WTC11 (cell line): ENCODE measurements around the gene SYT15. TPM values are rescaled to one million over a fixed set of nuclear protein-coding genes. Genes with fewer than 3 reads are reported as not detected.

Experiments used
- ATAC-seq: fragments of 200-7000 bp; cut with Tn5 transposase; 2 replicates; pipeline ENCODE4 v1.10.0; 2021; ENCODE audit warnings: mild to moderate bottlenecking, moderate library complexity
- CTCF ChIA-PET: fragments of 300-600 bp; sonication (Branson Sonifier 250); formaldehyde crosslinking; loops from one replicate; lab custom pipeline; 2021; ENCODE audit warnings: antibody characterized with exemption; lab: Charles Lee
- POLR2A ChIA-PET: fragments of 350-600 bp; sonication (Branson Sonifier 250); formaldehyde crosslinking; loops from one replicate; lab custom pipeline; 2021; ENCODE audit warnings: antibody characterized with exemption; lab: Charles Lee
- DNase-seq: peaks from one replicate; pipeline ENCODE4 v3.0.0; 2021; ENCODE audit warnings: low spot score
- H3K27ac Mint-ChIP-seq: 2 replicates; pipeline ENCODE4 v1.8.0; 2021; ENCODE audit warnings: mixed read lengths
- H3K27me3 Mint-ChIP-seq: 2 replicates; pipeline ENCODE4 v1.8.0; 2021; ENCODE audit warnings: low read depth, mild to moderate bottlenecking, moderate library complexity, mixed read lengths
- H3K36me3 Mint-ChIP-seq: 2 replicates; pipeline ENCODE4 v1.8.0; 2021; ENCODE audit warnings: mixed read lengths
- H3K4me1 Mint-ChIP-seq: 2 replicates; pipeline ENCODE4 v1.8.0; 2022; ENCODE audit warnings: mixed read lengths
- H3K4me3 Mint-ChIP-seq: 2 replicates; pipeline ENCODE4 v1.8.0; 2021; ENCODE audit warnings: mild to moderate bottlenecking, moderate library complexity, mixed read lengths
- H3K9me3 Mint-ChIP-seq: 2 replicates; pipeline ENCODE4 v1.8.0; 2021; ENCODE audit warnings: mixed read lengths
- ATF1 ChIP-seq: sonication (generic); formaldehyde crosslinking; IDR thresholded peaks from 2 replicates; pipeline ENCODE4 v1.8.1; 2023; ENCODE audit warnings: mild to moderate bottlenecking, moderate library complexity, missing genetic modification reagents
- FOXP1 ChIP-seq: sonication (generic); formaldehyde crosslinking; IDR thresholded peaks from 2 replicates; pipeline ENCODE4 v1.8.0; 2022; ENCODE audit warnings: missing genetic modification reagents, mild to moderate bottlenecking, moderate library complexity, borderline replicate concordance
- MYBL2 ChIP-seq: sonication (generic); formaldehyde crosslinking; IDR thresholded peaks from 2 replicates; pipeline ENCODE4 v1.8.1; 2023; ENCODE audit warnings: mild to moderate bottlenecking, moderate library complexity, missing genetic modification reagents
- NR1H2 ChIP-seq: sonication (generic); formaldehyde crosslinking; IDR thresholded peaks from 2 replicates; pipeline ENCODE4 v1.9.0; 2021; ENCODE audit warnings: mild to moderate bottlenecking, moderate library complexity, missing genetic modification reagents
- total RNA-seq: library from RNA; stranded (reverse); gene quantifications from 3 replicates; pipeline ENCODE4 v1.2.3, GENCODE V29; 2021
- TF ChIP-seq, protein P1 (sequence below): sonication (generic); formaldehyde crosslinking; conservative IDR thresholded peaks from 2 replicates; pipeline ENCODE4 v1.8.1; 2022; ENCODE audit warnings: mild to moderate bottlenecking, missing genetic modification reagents
- TF ChIP-seq, protein P2 (sequence below): sonication (generic); formaldehyde crosslinking; IDR thresholded peaks from 2 replicates; pipeline ENCODE4 v1.8.1; 2023; ENCODE audit warnings: mild to moderate bottlenecking, missing genetic modification reagents, moderate library complexity
- TF ChIP-seq, protein P3 (sequence below): sonication (generic); formaldehyde crosslinking; IDR thresholded peaks from 2 replicates; pipeline ENCODE4 v1.8.0; 2022; ENCODE audit warnings: mild to moderate bottlenecking, missing genetic modification reagents
- TF ChIP-seq, protein P4 (sequence below): sonication (generic); formaldehyde crosslinking; IDR thresholded peaks from 2 replicates; pipeline ENCODE4 v1.8.0; 2022; ENCODE audit warnings: missing genetic modification reagents
- TF ChIP-seq, protein P5 (sequence below): fragments of 250-450 bp; sonication (Bioruptor Pico); IDR thresholded peaks from 2 replicates; pipeline ENCODE4 v1.9.0; 2021; ENCODE audit warnings: mild to moderate bottlenecking
- TF ChIP-seq, protein P6 (sequence below): sonication (generic); formaldehyde crosslinking; IDR thresholded peaks from 2 replicates; pipeline ENCODE4 v1.8.1; 2023; ENCODE audit warnings: mild to moderate bottlenecking, missing genetic modification reagents, borderline replicate concordance

Gene SYT15
- total RNA-seq, 1 experiment from 2014 or later, result 1.5 TPM

DNA sequence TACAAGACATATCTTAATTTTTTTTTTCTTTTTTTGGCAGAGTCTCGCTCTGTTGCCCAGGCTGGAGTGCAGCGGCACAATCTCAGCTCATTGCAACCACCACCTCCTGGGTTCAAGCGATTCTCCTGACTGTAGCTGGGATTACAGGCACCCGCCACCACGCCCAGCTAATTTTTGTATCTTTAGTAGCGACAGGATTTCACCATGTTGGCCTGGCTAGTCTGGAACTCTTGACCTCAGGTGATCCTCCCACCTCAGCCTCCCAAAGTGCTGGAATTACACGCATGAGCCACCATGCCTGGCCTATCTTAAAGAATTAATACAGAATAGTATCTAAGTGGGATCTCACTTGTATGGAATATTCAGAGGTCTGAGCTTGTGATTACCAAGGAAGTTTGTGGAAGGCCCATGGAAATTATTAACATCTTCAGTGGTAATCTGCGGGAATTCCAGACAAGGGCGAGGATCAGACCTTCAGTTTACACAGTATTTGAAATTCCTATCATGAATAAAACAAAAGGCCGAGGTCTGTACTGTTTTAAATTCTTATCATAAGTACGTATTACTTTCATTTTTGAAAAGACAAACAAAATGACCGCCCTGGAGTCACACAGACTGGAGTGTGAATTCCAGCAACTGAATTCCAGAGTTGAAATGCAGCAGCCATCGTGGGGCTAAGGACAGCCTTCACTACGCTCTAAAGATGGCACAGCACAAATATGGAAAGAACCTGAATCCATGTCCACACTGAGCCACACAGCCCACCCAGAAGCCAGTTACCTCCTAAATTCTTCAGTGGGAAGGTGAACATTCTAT lies 39.1 kb upstream of the SYT15 start:
- POLR2A ChIA-PET, result interaction anchor here (1.3 kb wide), 1 partner anchor 8 kb away, joined by 3 read pairs; no protein-coding TSS in a partner anchor
- no peaks in the 10 kb centered on the region for H3K36me3 Mint-ChIP-seq

More for the DNA sequence above, 39.1 kb upstream of the SYT15 start:
- ATAC-seq, result no peak
- Mint-ChIP-seq H3K9me3 (no peaks in the 10 kb centered on the region), H3K27me3 (peaks cover 9% of the 10 kb centered on the region), H3K4me1 (peaks cover 33% of the 10 kb centered on the region), H3K27ac (no peak overlapping the region), H3K4me3 (peak overlapping the region; percentile 61)
- CTCF ChIA-PET, result interaction anchor here (1.2 to 4.7 kb wide), 3 partner anchors 12 to 312 kb away, joined by 4 to 18 read pairs (median 7); no protein-coding TSS in a partner anchor
- TF ChIP-seq, protein P1, sequence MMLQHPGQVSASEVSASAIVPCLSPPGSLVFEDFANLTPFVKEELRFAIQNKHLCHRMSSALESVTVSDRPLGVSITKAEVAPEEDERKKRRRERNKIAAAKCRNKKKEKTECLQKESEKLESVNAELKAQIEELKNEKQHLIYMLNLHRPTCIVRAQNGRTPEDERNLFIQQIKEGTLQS (CRISPR knock-in tag), result no peak
- no peak for TF ChIP-seq NR1H2
- TF ChIP-seq, protein P2, sequence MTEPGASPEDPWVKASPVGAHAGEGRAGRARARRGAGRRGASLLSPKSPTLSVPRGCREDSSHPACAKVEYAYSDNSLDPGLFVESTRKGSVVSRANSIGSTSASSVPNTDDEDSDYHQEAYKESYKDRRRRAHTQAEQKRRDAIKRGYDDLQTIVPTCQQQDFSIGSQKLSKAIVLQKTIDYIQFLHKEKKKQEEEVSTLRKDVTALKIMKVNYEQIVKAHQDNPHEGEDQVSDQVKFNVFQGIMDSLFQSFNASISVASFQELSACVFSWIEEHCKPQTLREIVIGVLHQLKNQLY, result no peak
- no peak for TF ChIP-seq FOXP1 (CRISPR knock-in tag)
- TF ChIP-seq, protein P3, sequence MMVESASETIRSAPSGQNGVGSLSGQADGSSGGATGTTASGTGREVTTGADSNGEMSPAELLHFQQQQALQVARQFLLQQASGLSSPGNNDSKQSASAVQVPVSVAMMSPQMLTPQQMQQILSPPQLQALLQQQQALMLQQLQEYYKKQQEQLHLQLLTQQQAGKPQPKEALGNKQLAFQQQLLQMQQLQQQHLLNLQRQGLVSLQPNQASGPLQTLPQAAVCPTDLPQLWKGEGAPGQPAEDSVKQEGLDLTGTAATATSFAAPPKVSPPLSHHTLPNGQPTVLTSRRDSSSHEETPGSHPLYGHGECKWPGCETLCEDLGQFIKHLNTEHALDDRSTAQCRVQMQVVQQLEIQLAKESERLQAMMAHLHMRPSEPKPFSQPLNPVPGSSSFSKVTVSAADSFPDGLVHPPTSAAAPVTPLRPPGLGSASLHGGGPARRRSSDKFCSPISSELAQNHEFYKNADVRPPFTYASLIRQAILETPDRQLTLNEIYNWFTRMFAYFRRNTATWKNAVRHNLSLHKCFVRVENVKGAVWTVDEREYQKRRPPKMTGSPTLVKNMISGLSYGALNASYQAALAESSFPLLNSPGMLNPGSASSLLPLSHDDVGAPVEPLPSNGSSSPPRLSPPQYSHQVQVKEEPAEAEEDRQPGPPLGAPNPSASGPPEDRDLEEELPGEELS (CRISPR knock-in tag), result no peak
- TF ChIP-seq, protein P4, sequence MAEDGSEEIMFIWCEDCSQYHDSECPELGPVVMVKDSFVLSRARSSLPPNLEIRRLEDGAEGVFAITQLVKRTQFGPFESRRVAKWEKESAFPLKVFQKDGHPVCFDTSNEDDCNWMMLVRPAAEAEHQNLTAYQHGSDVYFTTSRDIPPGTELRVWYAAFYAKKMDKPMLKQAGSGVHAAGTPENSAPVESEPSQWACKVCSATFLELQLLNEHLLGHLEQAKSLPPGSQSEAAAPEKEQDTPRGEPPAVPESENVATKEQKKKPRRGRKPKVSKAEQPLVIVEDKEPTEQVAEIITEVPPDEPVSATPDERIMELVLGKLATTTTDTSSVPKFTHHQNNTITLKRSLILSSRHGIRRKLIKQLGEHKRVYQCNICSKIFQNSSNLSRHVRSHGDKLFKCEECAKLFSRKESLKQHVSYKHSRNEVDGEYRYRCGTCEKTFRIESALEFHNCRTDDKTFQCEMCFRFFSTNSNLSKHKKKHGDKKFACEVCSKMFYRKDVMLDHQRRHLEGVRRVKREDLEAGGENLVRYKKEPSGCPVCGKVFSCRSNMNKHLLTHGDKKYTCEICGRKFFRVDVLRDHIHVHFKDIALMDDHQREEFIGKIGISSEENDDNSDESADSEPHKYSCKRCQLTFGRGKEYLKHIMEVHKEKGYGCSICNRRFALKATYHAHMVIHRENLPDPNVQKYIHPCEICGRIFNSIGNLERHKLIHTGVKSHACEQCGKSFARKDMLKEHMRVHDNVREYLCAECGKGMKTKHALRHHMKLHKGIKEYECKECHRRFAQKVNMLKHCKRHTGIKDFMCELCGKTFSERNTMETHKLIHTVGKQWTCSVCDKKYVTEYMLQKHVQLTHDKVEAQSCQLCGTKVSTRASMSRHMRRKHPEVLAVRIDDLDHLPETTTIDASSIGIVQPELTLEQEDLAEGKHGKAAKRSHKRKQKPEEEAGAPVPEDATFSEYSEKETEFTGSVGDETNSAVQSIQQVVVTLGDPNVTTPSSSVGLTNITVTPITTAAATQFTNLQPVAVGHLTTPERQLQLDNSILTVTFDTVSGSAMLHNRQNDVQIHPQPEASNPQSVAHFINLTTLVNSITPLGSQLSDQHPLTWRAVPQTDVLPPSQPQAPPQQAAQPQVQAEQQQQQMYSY (CRISPR knock-in tag), result no peak
- TF ChIP-seq MYBL2 (CRISPR knock-in tag), result no peak
- no peak for TF ChIP-seq ATF1 (CRISPR knock-in tag)
- TF ChIP-seq, protein P5, sequence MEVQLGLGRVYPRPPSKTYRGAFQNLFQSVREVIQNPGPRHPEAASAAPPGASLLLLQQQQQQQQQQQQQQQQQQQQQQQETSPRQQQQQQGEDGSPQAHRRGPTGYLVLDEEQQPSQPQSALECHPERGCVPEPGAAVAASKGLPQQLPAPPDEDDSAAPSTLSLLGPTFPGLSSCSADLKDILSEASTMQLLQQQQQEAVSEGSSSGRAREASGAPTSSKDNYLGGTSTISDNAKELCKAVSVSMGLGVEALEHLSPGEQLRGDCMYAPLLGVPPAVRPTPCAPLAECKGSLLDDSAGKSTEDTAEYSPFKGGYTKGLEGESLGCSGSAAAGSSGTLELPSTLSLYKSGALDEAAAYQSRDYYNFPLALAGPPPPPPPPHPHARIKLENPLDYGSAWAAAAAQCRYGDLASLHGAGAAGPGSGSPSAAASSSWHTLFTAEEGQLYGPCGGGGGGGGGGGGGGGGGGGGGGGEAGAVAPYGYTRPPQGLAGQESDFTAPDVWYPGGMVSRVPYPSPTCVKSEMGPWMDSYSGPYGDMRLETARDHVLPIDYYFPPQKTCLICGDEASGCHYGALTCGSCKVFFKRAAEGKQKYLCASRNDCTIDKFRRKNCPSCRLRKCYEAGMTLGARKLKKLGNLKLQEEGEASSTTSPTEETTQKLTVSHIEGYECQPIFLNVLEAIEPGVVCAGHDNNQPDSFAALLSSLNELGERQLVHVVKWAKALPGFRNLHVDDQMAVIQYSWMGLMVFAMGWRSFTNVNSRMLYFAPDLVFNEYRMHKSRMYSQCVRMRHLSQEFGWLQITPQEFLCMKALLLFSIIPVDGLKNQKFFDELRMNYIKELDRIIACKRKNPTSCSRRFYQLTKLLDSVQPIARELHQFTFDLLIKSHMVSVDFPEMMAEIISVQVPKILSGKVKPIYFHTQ, result no peak
- TF ChIP-seq, protein P6, sequence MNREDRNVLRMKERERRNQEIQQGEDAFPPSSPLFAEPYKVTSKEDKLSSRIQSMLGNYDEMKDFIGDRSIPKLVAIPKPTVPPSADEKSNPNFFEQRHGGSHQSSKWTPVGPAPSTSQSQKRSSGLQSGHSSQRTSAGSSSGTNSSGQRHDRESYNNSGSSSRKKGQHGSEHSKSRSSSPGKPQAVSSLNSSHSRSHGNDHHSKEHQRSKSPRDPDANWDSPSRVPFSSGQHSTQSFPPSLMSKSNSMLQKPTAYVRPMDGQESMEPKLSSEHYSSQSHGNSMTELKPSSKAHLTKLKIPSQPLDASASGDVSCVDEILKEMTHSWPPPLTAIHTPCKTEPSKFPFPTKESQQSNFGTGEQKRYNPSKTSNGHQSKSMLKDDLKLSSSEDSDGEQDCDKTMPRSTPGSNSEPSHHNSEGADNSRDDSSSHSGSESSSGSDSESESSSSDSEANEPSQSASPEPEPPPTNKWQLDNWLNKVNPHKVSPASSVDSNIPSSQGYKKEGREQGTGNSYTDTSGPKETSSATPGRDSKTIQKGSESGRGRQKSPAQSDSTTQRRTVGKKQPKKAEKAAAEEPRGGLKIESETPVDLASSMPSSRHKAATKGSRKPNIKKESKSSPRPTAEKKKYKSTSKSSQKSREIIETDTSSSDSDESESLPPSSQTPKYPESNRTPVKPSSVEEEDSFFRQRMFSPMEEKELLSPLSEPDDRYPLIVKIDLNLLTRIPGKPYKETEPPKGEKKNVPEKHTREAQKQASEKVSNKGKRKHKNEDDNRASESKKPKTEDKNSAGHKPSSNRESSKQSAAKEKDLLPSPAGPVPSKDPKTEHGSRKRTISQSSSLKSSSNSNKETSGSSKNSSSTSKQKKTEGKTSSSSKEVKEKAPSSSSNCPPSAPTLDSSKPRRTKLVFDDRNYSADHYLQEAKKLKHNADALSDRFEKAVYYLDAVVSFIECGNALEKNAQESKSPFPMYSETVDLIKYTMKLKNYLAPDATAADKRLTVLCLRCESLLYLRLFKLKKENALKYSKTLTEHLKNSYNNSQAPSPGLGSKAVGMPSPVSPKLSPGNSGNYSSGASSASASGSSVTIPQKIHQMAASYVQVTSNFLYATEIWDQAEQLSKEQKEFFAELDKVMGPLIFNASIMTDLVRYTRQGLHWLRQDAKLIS (CRISPR knock-in tag), result no peak
- DNase-seq, result peak; percentile 5
